Endothelial cell of umbilical vein (primary cell): Measurements from ENCODE around the gene CLEC14A. TPM values are rescaled to one million over a fixed set of nuclear protein-coding genes. Genes with fewer than 3 reads are reported as not detected.
A peak's percentile ranks its signal among the peaks of the same experiment; 100 is the strongest.

Experiments
- BruUV-seq: library from RNA; stranded (reverse); fragments of 400-500 nt; replicated peaks from 2 replicates; lab custom pipeline; 2021; lab: Mats Ljungman, UMichigan
- CTCF ChIA-PET: fragments of 300-600, 350-600 bp; sonication (Branson Sonifier 250); formaldehyde crosslinking; loops from one replicate; lab custom pipeline; 2021; ENCODE audit warnings: antibody characterized with exemption, inconsistent platforms; lab: Charles Lee
- POLR2A ChIA-PET: fragments of 300-600, 350-600 bp; sonication (Branson Sonifier 250); formaldehyde crosslinking; loops from one replicate; lab custom pipeline; 2021; ENCODE audit warnings: antibody characterized with exemption, inconsistent platforms; lab: Charles Lee
- DNase-seq: peaks from one replicate; pipeline ENCODE4 v3.0.0-alpha.2; 2011; ENCODE audit warnings: low read depth, low spot score
- FAIRE-seq: peaks from 2 replicates; lab custom pipeline; 2011; peaks lifted over from hg19 to GRCh38; lab: Jason Lieb, UNC
- H2AFZ ChIP-seq: 2 replicates; pipeline ENCODE4 v1.6.0; 2012; ENCODE audit warnings: low read depth, low read length, control low read depth, inconsistent platforms
- H3K27ac ChIP-seq: 2 replicates; pipeline ENCODE4 v1.5.1; 2011; ENCODE audit warnings: low read depth, mild to moderate bottlenecking, control low read depth, low read length, moderate library complexity; ENCODE audit not compliant: insufficient read depth
- H3K27me3 ChIP-seq, 2 experiments: 2 replicates each; pipeline versions ENCODE4 v1.6.0 to v1.6.1; 2011; ENCODE audit warnings: low read length in 2 of 2, mixed read lengths in 1 of 2; ENCODE audit not compliant: control insufficient read depth in 2 of 2, insufficient read depth in 2 of 2
- H3K36me3 ChIP-seq, 2 experiments: 2 replicates in 1 of 2; 3 replicates in 1 of 2; pipeline ENCODE4 v1.5.1; 2011; ENCODE audit warnings: low read length in 2 of 2, mild to moderate bottlenecking in 1 of 2, moderate library complexity in 1 of 2; ENCODE audit not compliant: control insufficient read depth in 2 of 2, insufficient read depth in 2 of 2; ENCODE audit errors: extremely low read depth in 1 of 2
- H3K4me1 ChIP-seq: 3 replicates; pipeline ENCODE4 v1.5.1; 2011; ENCODE audit warnings: mild to moderate bottlenecking, low read length; ENCODE audit not compliant: control insufficient read depth, insufficient read depth; ENCODE audit errors: extremely low read depth
- H3K4me2 ChIP-seq: 2 replicates; pipeline ENCODE4 v1.6.1; 2011; ENCODE audit warnings: low read length, control low read depth, mixed read lengths; ENCODE audit not compliant: insufficient read depth
- H3K4me3 ChIP-seq, 3 experiments: fragments of 200-600 bp in 1 of 3; sonication (generic), shearing (Covaris generic) in 1 of 3; replicated peaks in 1 of 3; 2 replicates each; pipeline ENCODE4 v1.5.1; 2011 to 2016; ENCODE audit warnings: control low read depth in 3 of 3, low read length in 3 of 3, mild to moderate bottlenecking in 2 of 3, inconsistent platforms in 1 of 3, low read depth in 1 of 3, moderate library complexity in 1 of 3; ENCODE audit not compliant: insufficient read depth in 1 of 3
- H3K79me2 ChIP-seq: 2 replicates; pipeline ENCODE4 v1.6.0; 2012; ENCODE audit warnings: low read length, inconsistent platforms; ENCODE audit not compliant: control insufficient read depth, insufficient read depth
- H3K9ac ChIP-seq: replicated peaks from 2 replicates; pipeline ENCODE3; 2011; ENCODE audit warnings: low read length, control low read depth; ENCODE audit not compliant: insufficient read depth; ENCODE audit errors: extremely low read depth
- H3K9me1 ChIP-seq: replicated peaks from 3 replicates; pipeline ENCODE4 v1.6.0; 2011; ENCODE audit warnings: mild to moderate bottlenecking, low read length; ENCODE audit not compliant: control insufficient read depth, insufficient read depth; ENCODE audit errors: extremely low read depth
- H3K9me3 ChIP-seq: replicated peaks from 2 replicates; pipeline ENCODE4 v1.5.1; 2012; ENCODE audit warnings: low read length, inconsistent platforms; ENCODE audit not compliant: control insufficient read depth, insufficient read depth
- H4K20me1 ChIP-seq: replicated peaks from 2 replicates; pipeline ENCODE3; 2011; ENCODE audit warnings: mild to moderate bottlenecking, low read length; ENCODE audit not compliant: control insufficient read depth, insufficient read depth; ENCODE audit errors: extremely low read depth
- CTCF ChIP-seq, 2 donors: IDR thresholded peaks; 1 replicate in 1 of 2; 2 replicates in 1 of 2; pipeline ENCODE4 v1.5.1; 2011; ENCODE audit warnings: low read length in 2 of 2, mild to moderate bottlenecking in 2 of 2, moderate library complexity in 2 of 2, control low read depth in 1 of 2, inconsistent platforms in 1 of 2, low read depth in 1 of 2; ENCODE audit not compliant: insufficient read depth in 1 of 2; ENCODE audit errors: extremely low read depth in 1 of 2
- GATA2 ChIP-seq: IDR thresholded peaks from 2 replicates; pipeline ENCODE4 v1.7.0; 2011; ENCODE audit warnings: low read depth, mild to moderate bottlenecking, moderate library complexity, mixed read lengths, low read length; ENCODE audit not compliant: insufficient read length, insufficient read depth
- POLR2A ChIP-seq: IDR thresholded peaks from 2 replicates; pipeline ENCODE4 v1.6.1; 2012; ENCODE audit warnings: low read depth, mild to moderate bottlenecking, control low read depth, low read length
- dilution Hi-C: fragments of 300-500 bp; cut with MboI; formaldehyde crosslinking; loops from one replicate; pipeline ENCODE4 v1.15.0; 2019; ENCODE audit warnings: low sequenced_read_pairs; ENCODE audit not compliant: extremely low pct_ligation_motif_present
- intact Hi-C: fragments of 100-400 bp; cut with micrococcal nuclease; formaldehyde crosslinking; loops from one replicate; pipeline ENCODE4 v1.10.0; 2022
- polyA plus RNA-seq, 4 experiments: library from polyadenylated mRNA; depleted of rRNA in 3 of 4; stranded (reverse) in 3 of 4; unstranded in 1 of 4; fragments of >200 nt; gene quantifications; 2 replicates each; pipeline versions ENCODE4 v1.2.1 to v1.2.3, GENCODE V29; 2011 to 2012; ENCODE audit warnings: missing spikeins in 1 of 4
- total RNA-seq: library from RNA; stranded (reverse); gene quantifications from 2 replicates; pipeline ENCODE4 v1.2.3, GENCODE V29; 2021

CLEC14A gene
- total and polyA plus RNA-seq, 2 donors (not counting 3 experiments of a cell fraction or from before 2014, with no cell fraction given), result 396 to 562 TPM

GRCh38 chr14:38211255-38211735 lies 44.6 kb downstream of the CLEC14A start:
- peak overlapping the region; percentile 95 for H3K4me2 ChIP-seq
- no peaks in the 10 kb centered on the region for H3K9me1 ChIP-seq
- FAIRE-seq, result no peak
- peak overlapping the region; percentile 44 to 81 (median 79) for H3K4me3 ChIP-seq
- ChIA-PET POLR2A (no interaction called here), CTCF (interaction anchor here (0.9 to 3.0 kb wide), 8 partner anchors 13 to 656 kb away, joined by 3 to 12 read pairs (median 6); partner anchors contain the start of gene CLEC14A)
- DNase-seq, result no peak
- no peaks in the 10 kb centered on the region for H3K9me3 ChIP-seq
- no peak overlapping the region for H3K27ac ChIP-seq
- H4K20me1 ChIP-seq, result no peaks in the 10 kb centered on the region
- dilution Hi-C loops (no loop called here), intact Hi-C loops (loop anchor here (1.0 to 2.0 kb wide), 3 partner anchors 146 to 510 kb away; no protein-coding TSS in a partner anchor)
- H2AFZ ChIP-seq, result peak overlapping the region; percentile 32
- H3K79me2 ChIP-seq, result no peaks in the 10 kb centered on the region
- no peaks in the 10 kb centered on the region for H3K36me3 ChIP-seq
- no peak overlapping the region for H3K9ac ChIP-seq
- TF ChIP-seq GATA2, result no peak
- no peaks in the 10 kb centered on the region for H3K27me3 ChIP-seq
- no TSS peak for BruUV-seq
- peaks cover 36% of the 10 kb centered on the region for H3K4me1 ChIP-seq

- peak overlapping the region; percentile 21 for H3K9ac ChIP-seq
These were observed 45.2 kb downstream of the CLEC14A start for GRCh38 chr14:38210587-38211216.

More at GRCh38 chr14:38210587-38211216, 45.2 kb downstream of the CLEC14A start:
- H3K4me2 ChIP-seq, result peak overlapping the region; percentile 95
- dilution Hi-C loops (no loop called here), intact Hi-C loops (loop anchor here (1.0 to 2.0 kb wide), 4 partner anchors 80 to 510 kb away; no protein-coding TSS in a partner anchor)
- H3K79me2 ChIP-seq, result no peaks in the 10 kb centered on the region
- peak; percentile 70 for DNase-seq
- H3K9me1 ChIP-seq, result no peaks in the 10 kb centered on the region
- H3K4me1 ChIP-seq, result peaks cover 36% of the 10 kb centered on the region
- ChIA-PET CTCF (interaction anchor here (0.9 to 3.0 kb wide), 12 partner anchors 13 to 657 kb away, joined by 3 to 12 read pairs (median 4); partner anchors contain the start of gene CLEC14A), POLR2A (no interaction called here)
- peak overlapping the region; percentile 44 to 81 (median 79) for H3K4me3 ChIP-seq
- H3K27ac ChIP-seq, result no peak overlapping the region
- FAIRE-seq, result peak; percentile 83
- TF ChIP-seq CTCF (IDR thresholded peaks at IDR 0.05; ENCODE audit: extremely low read depth in 1 of 2, insufficient read depth in 1 of 2, low read depth in 1 of 2, low read length in 2 of 2) (peak; percentile 28 to 63), POLR2A (no peak)
- BruUV-seq, result no TSS peak
- H3K27me3 ChIP-seq, result no peaks in the 10 kb centered on the region
- H3K36me3 ChIP-seq, result no peaks in the 10 kb centered on the region
- peak overlapping the region; percentile 32 for H2AFZ ChIP-seq
- no peaks in the 10 kb centered on the region for H3K9me3 ChIP-seq
- no peaks in the 10 kb centered on the region for H4K20me1 ChIP-seq
